Psoas muscle (tissue), 8 donors: ENCODE data around the gene FGF19. TPM values are rescaled to one million over a fixed set of nuclear protein-coding genes. Genes with fewer than 3 reads are reported as not detected.

Experiments used
- ATAC-seq, 4 donors: fragments of 200-7000 bp; cut with Tn5 transposase; one replicate each; pipeline ENCODE4 v1.9.1; 2020; ENCODE audit warnings: moderate library complexity in 3 of 4, mild to moderate bottlenecking in 2 of 4
- DNase-seq, 2 donors: peaks; one replicate each; pipeline ENCODE4 v3.0.0-alpha.2; 2020
- H3K27ac ChIP-seq: fragments of 200-600 bp; one replicate; pipeline ENCODE4 v1.8.0; 2022
- H3K27me3 ChIP-seq, 3 donors: fragments of 200-600 bp in 1 of 3; one replicate each; pipeline versions ENCODE4 v1.6.1 to v1.8.0; 2013 to 2022; ENCODE audit warnings: low read length in 2 of 3, mild to moderate bottlenecking in 2 of 3, moderate library complexity in 1 of 3; ENCODE audit not compliant: insufficient read depth in 3 of 3
- H3K36me3 ChIP-seq, 2 donors: fragments of 200-600 bp in 1 of 2; one replicate each; pipeline versions ENCODE4 v1.6.1 to v1.8.0; 2013 to 2022; ENCODE audit warnings: low read depth in 1 of 2, mild to moderate bottlenecking in 1 of 2, moderate library complexity in 1 of 2; ENCODE audit not compliant: insufficient read depth in 1 of 2
- H3K4me1 ChIP-seq: fragments of 200-600 bp; one replicate; pipeline ENCODE4 v1.8.0; 2022
- H3K4me3 ChIP-seq: fragments of 200-600 bp; one replicate; pipeline ENCODE4 v1.8.0; 2022; ENCODE audit warnings: mild to moderate bottlenecking
- H3K9me3 ChIP-seq: fragments of 200-600 bp; one replicate; pipeline ENCODE4 v1.8.0; 2022
- CTCF ChIP-seq: fragments of 200-600 bp; IDR thresholded peaks from one replicate; pipeline ENCODE4 v1.8.0; 2022; ENCODE audit warnings: antibody characterized with exemption
- WGBS, 3 donors: extraction: QIAGEN DNeasy Blood & Tissue Kit; methylation state at CpG; one replicate each; pipeline versions ENCODE4 v1.1.6 to v1.1.7; 2013; 5-methylcytosine and 5-hydroxymethylcytosine counted together
- intact Hi-C, 2 donors: fragments of 100-400 bp; cut with DNase I; formaldehyde crosslinking; loops; one replicate each; pipeline versions ENCODE4 v1.11.0 to v1.14.2; 2022
- polyA plus RNA-seq, 3 donors: library from polyadenylated mRNA; stranded (reverse); fragments of 200-250 nt; gene quantifications; one replicate each; pipeline ENCODE4 v1.2.3, GENCODE V29; 2013
- total RNA-seq, 4 donors: library from RNA; stranded (reverse); fragmentation: NEBNext Ultra II Directional in 2 of 4; extraction: Animal tissue kit (Norgen Biotek cat#: 25700) in 2 of 4; gene quantifications; one replicate each; pipeline versions ENCODE4 v1.2.1 to v1.2.4, GENCODE V29; 2021 to 2023
- donor health status: healthy with polysubstance abuse.
- donor health status: DM: no; HTN: no; CAD: no; lungs with moderate emphysema.
- donor health status: Bipolar disorder and iron deficiency.
- donor health status: healthy.
- donor health status: DM: yes; HTN: yes; CAD: no.
- donor health status: DM: no; HTN: no; CAD: no.
- donor health status: DM: no; HTN: no; CAD: no.
- donor health status: DM: yes; HTN: yes; CAD: no.

The FGF19 gene
- total and polyA plus RNA-seq, 7 donors = not detected

GRCh38 chr11:69708736-69709401, 5.0 kb upstream of the FGF19 start:
- Histone ChIP-seq H3K4me1 (peaks cover 6% of the 10 kb centered on the region), H3K36me3 (no peaks in the 10 kb centered on the region), H3K9me3 (no peaks in the 10 kb centered on the region), H3K27me3 (peaks cover 0 to 54% (median 16%) of the 10 kb centered on the region in 3 donors), H3K4me3 (no peak overlapping the region), H3K27ac (no peak overlapping the region)
- no peak for DNase-seq
- ATAC-seq = no peak
- intact Hi-C loops = no loop called here
- WGBS, 3 donors = 56 to 58% (median 57%) methylated on average over 15 of the region's 15 CpGs
- no peak for TF ChIP-seq CTCF

- peaks cover 0 to 62% (median 24%) of the 10 kb centered on the region in 3 donors for H3K27me3 ChIP-seq
- no peak overlapping the region for H3K27ac ChIP-seq
- no peak overlapping the region for H3K4me3 ChIP-seq
- no peaks in the 10 kb centered on the region for H3K9me3 ChIP-seq
- TF ChIP-seq CTCF = no peak
- H3K36me3 ChIP-seq = no peaks in the 10 kb centered on the region
- ATAC-seq = no peak
- H3K4me1 ChIP-seq = peaks cover 6% of the 10 kb centered on the region
- intact Hi-C loops = no loop called here
- no peak for DNase-seq
- 31 to 33% (median 32%) methylated on average over 7 of the region's 7 CpGs for WGBS, 3 donors
Observed at GRCh38 chr11:69707176-69707575, 3.4 kb upstream of the FGF19 start.

GRCh38 chr11:69705901-69706787, 2.3 kb upstream of the FGF19 start:
- Histone ChIP-seq H3K9me3 (no peaks in the 10 kb centered on the region), H3K4me3 (no peak overlapping the region), H3K36me3 (no peaks in the 10 kb centered on the region), H3K27me3 (peaks cover 0 to 68% (median 27%) of the 10 kb centered on the region in 3 donors), H3K4me1 (peaks cover 6% of the 10 kb centered on the region), H3K27ac (no peak overlapping the region)
- TF ChIP-seq CTCF = no peak
- DNase-seq (no peak), ATAC-seq (no peak)
- intact Hi-C loops = no loop called here
- WGBS, 3 donors = 38 to 45% (median 44%) methylated on average over 20 of the region's 20 CpGs

- no peak overlapping the region for H3K27ac ChIP-seq
- H3K4me1 ChIP-seq = peaks cover 6% of the 10 kb centered on the region
- H3K27me3 ChIP-seq = peaks cover 0 to 72% (median 25%) of the 10 kb centered on the region in 3 donors
- WGBS, 3 donors = 12 to 16% (median 15%) methylated on average over 18 of the region's 18 CpGs
- DNase-seq (no peak), ATAC-seq (no peak)
- no peak for TF ChIP-seq CTCF
- H3K9me3 ChIP-seq = no peaks in the 10 kb centered on the region
- no peak overlapping the region for H3K4me3 ChIP-seq
- intact Hi-C loops = no loop called here
- no peaks in the 10 kb centered on the region for H3K36me3 ChIP-seq
Observed at GRCh38 chr11:69705351-69705811, 1.6 kb upstream of the FGF19 start.
